ENCODE measurements around the gene CERK.

Gene CERK

DNA sequence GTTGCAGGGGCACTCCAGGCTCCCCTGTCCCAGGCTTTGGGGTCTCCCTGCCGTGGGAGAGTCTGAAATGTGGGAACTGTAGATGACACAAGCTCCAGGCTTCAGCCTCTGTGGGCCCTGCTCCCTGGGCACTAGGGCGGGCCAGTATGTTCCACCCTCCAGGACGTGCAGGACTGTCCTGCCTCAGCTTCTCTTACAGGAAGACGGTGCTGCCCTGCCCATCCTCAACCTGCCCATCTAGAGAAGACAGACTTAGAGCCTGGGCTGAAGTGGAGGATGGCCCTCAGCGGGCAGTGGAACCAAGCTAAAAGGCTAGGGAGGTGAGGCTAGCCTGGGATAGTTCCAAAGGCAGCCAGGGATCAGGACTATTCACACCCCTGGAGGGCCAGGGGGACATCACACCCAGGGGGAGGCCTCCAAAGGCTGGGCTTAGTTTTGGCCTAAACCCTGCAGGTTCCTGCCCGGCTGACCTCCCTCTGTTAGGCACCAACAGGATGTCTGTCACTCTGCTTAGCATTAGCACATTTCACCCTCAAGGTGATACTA is 4.0 kb upstream of the CERK start:
- no peak for DNase-seq (ENCODE audit: low spot score)
- TF ChIP-seq, protein P1, sequence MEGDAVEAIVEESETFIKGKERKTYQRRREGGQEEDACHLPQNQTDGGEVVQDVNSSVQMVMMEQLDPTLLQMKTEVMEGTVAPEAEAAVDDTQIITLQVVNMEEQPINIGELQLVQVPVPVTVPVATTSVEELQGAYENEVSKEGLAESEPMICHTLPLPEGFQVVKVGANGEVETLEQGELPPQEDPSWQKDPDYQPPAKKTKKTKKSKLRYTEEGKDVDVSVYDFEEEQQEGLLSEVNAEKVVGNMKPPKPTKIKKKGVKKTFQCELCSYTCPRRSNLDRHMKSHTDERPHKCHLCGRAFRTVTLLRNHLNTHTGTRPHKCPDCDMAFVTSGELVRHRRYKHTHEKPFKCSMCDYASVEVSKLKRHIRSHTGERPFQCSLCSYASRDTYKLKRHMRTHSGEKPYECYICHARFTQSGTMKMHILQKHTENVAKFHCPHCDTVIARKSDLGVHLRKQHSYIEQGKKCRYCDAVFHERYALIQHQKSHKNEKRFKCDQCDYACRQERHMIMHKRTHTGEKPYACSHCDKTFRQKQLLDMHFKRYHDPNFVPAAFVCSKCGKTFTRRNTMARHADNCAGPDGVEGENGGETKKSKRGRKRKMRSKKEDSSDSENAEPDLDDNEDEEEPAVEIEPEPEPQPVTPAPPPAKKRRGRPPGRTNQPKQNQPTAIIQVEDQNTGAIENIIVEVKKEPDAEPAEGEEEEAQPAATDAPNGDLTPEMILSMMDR (IDR thresholded peaks at IDR 0.05; ENCODE audit: extremely low read depth, missing control alignments): no peak

DNA sequence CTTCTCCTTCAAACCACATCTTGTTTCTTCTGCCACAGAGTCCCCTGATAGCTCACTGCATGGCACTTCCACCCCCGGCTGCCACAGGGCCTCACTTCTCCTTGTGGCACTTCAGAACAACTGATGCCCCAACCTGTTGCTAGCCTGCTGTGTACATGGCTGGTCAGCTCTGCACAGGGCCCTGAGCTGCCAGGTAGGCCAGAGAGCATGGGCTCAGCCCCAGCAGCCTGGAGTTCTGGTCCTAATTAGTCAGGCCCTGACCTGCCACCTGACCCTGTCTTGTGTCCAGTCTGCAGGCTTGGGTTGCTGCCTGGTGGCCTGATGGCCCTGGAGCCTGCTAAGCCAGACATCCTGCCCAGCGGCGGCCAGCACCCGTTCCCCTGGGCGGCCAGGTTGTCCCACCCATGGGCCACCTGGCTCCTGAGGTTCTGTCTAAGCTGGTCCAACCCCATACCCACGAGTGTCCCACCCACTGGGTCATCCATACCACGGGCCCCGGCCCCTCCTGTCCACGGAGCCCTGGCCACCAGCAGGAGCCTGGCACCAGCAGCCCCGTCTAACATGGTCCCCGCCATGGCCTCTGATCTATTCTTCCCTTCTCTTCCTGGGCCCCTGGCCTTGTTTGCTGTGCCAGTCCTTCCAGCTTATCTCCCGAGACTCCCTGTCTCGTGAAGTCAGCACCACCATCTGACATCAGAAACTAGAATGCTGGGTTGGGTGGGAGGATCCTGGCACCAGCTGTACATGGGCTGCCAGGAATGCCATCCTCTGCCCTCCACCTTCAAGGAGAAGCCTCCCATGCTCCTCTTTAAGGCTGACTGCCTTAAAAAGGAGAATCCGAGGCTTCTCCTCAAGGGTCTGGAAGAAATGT is 3.1 kb upstream of the CERK start:
- TF ChIP-seq, protein P1 (IDR thresholded peaks at IDR 0.05; ENCODE audit: extremely low read depth, missing control alignments): no peak
- DNase-seq (ENCODE audit: low spot score): no peak

DNA sequence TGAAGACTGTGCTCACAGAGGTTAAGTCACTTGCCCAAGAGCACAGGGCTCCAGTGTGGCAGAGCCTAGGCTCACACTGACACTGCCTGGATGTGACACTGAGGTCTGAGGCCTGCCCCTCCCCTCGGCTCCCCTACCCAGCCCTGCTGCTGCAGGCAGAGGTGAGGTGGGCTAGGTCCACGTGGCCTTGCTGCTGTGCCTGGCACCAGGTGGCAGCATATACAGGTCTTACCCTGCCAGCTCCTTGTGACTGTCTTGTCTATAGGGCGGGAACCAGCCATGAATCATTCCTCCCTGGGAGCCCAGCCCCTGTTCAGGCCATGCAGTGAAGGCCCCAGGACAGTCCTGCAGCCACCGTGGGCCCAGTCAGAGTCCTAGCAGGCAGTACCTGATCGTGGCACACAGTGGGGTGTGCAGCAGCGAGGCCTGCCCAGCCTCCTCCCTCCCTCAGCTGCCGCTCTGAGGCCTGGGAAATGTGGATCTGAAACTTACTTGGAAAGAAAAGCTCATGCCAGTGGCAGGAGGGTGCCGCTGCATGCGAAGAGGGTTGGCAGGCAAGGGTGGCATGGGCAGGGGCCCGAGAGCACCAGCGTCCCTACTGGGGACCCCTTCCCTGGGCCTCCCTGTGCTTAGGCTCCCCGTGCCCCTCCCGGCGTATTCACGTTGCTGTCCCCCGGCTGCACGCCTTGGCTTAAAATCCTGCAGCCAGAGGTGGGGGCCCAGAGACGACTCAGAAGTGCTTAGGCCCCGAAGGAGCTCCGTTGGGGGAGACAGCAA is 1.2 kb upstream of the CERK start:
- TF ChIP-seq, protein P1 (IDR thresholded peaks at IDR 0.05; ENCODE audit: extremely low read depth, missing control alignments): no peak
- no peak for DNase-seq (ENCODE audit: low spot score)

DNA sequence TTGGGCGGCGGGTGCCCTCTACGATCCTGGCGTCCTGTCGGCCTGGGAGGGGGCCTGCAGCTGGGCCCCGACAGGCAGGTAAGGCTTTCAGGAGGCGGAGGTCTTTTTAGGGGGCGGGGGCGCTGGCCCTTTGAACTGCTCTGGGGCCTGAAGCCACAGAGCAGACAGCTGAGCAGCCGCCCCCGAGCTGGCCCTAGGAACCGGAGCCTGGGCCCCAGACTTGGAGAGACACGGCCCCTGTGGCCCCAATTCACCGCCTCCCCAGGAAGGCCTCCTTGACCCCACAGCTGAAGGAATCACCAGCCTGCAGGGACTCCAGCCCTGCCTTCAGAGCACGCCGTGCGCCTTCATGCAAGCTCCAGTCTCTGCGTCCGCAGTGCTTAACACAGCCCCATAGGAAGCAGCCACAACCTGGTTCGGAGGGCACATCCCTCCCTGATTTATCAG is 618 bp upstream of the CERK start:
- no peak for DNase-seq (ENCODE audit: low spot score)
- TF ChIP-seq, protein P1 (IDR thresholded peaks at IDR 0.05; ENCODE audit: extremely low read depth, missing control alignments): no peak

DNA sequence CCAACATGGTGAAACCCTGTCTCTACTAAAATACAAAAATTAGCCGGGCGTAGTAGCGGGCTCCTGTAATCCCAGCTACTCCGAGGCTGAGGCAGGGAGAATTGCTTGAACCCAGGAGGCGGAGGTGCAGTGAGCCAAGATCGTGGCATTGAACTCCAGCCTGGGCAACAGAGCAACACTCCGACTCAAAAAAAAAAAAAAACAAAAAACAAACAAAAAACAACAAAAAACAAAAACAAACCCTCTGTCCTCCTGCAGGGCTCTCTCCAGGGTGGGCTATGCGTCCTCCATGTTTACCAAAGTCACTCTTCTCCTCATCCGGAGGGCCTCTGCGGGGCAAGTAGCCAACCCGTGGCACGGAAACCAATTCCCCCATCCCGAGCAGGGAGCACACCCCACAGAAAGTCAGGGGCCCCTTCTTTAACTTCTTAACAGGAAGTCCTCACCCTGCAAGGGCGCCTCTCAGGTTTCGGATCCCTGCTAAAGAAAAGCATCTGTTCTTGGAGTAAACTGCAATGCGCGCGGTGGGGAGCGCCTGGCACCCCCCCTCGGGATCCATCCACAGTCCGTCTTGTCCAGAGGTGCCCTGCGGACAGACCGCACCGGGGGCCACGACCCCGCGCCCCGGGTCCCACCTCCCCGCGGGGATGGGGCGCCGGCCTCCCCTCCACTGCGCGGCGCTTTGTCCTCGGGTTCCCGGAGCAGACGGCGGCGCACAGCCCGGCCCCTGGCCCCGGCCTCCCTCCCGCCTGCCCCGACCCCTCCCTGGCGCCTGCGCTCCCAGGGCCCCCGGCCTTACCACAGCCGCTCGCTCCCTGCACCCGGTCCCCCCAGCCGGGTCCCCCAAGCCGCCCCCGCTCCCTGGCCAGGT is 712 bp downstream of the CERK start:
- TF ChIP-seq, protein P1 (IDR thresholded peaks at IDR 0.05; ENCODE audit: extremely low read depth, missing control alignments): no peak
- peak; percentile 73 for DNase-seq (ENCODE audit: low spot score)

DNA sequence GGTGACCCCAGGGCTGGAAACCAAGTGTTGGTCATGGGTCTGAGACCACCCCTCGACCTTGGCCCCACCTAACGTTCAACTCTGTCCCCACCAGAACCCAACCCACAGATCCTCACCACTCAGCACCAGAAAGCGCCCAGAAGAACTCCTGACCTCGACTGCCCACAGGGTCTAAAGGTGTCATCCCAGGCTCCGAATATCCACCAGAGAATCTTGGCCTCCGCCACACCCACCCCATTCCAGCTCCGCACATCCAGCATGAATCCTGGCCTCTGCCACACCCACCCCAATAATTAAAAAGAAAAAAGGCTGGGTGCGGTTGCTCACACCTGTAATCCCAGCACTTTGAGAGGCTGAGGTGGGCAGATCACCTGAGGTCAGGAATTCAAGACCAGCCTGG is 1.3 kb downstream of the CERK start:
- no peak for DNase-seq (ENCODE audit: low spot score)
- TF ChIP-seq, protein P1 (IDR thresholded peaks at IDR 0.05; ENCODE audit: extremely low read depth, missing control alignments): no peak

Measured in GM20000 (cell line).